Measurements from ENCODE around the gene ATP6V1G3. TPM values are rescaled to one million over a fixed set of nuclear protein-coding genes. Genes with fewer than 3 reads are reported as not detected.

The ATP6V1G3 gene
- polyA plus RNA-seq, 3 donors: not detected

DNA sequence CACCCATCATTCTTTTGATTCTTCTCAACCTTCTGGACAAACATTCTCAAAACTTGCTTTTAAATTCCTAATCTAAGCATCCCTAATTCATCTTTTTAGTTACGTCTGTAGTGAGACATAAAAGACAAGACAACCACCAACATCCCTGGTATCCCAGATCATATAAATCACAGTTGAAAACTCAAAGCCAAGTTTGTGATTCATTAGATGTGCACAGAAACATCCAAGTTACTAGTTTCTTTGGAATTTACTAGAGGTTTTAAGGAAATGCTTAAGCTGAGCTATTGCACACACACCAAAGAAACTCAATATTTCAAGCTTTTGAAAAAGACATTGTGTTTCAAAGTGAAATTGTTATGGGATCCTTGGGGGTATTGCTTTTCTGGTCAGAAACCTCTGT lies 47.6 kb downstream of the ATP6V1G3 start:
- no peaks in the 10 kb centered on the region for H3K79me2 ChIP-seq (ENCODE audit: insufficient read depth, low read length)
- H3K27me3 ChIP-seq (ENCODE audit: control insufficient read depth in 2 of 2, insufficient read depth in 2 of 2, low read length in 2 of 2): no peaks in the 10 kb centered on the region
- H2AFZ ChIP-seq (ENCODE audit: insufficient read depth, low read depth, low read length, poor library complexity, severe bottlenecking): no peak overlapping the region
- H3K27ac ChIP-seq (ENCODE audit: low read depth in 1 of 2, low read length in 2 of 2): no peak overlapping the region
- H3K9me3 ChIP-seq (replicated peaks in 1 of 2; ENCODE audit: control insufficient read depth in 1 of 2, insufficient read depth in 1 of 2, low read length in 2 of 2): no peaks in the 10 kb centered on the region
- peaks cover 14% of the 10 kb centered on the region in 2 donors for H3K4me1 ChIP-seq (ENCODE audit: control insufficient read depth in 1 of 2, insufficient read depth in 2 of 2, low read length in 2 of 2)
- Mint-ChIP-seq H3K27me3 (ENCODE audit: low read depth in 3 of 3) (no peaks in the 10 kb centered on the region), H3K9me3 (peaks cover 0 to 1% (median 0%) of the 10 kb centered on the region in 7 donors), H3K36me3 (peaks cover 0 to 3% of the 10 kb centered on the region in 2 donors), H3K27ac (no peak overlapping the region), H3K4me1 (peaks cover 19% of the 10 kb centered on the region), H3K4me3 (no peak overlapping the region)
- H3K9ac ChIP-seq (ENCODE audit: insufficient read depth, low read length, poor library complexity, severe bottlenecking): no peak overlapping the region
- no peaks in the 10 kb centered on the region for H4K20me1 ChIP-seq (ENCODE audit: insufficient read depth, low read length)
- H3K4me3 ChIP-seq (replicated peaks in 1 of 3; ENCODE audit: low read depth in 2 of 3, low read length in 3 of 3): no peak overlapping the region
- no peak for DNase-seq
- no CpG with 5 or more reads among the region's 1 CpG for WGBS (ENCODE audit: insufficient coverage)
- intact Hi-C loops (cut with micrococcal nuclease): no loop called here
- H3K4me2 ChIP-seq (replicated peaks; ENCODE audit: extremely low read depth, low read length, poor library complexity, severe bottlenecking): no peak overlapping the region
- TF ChIP-seq, protein P1, sequence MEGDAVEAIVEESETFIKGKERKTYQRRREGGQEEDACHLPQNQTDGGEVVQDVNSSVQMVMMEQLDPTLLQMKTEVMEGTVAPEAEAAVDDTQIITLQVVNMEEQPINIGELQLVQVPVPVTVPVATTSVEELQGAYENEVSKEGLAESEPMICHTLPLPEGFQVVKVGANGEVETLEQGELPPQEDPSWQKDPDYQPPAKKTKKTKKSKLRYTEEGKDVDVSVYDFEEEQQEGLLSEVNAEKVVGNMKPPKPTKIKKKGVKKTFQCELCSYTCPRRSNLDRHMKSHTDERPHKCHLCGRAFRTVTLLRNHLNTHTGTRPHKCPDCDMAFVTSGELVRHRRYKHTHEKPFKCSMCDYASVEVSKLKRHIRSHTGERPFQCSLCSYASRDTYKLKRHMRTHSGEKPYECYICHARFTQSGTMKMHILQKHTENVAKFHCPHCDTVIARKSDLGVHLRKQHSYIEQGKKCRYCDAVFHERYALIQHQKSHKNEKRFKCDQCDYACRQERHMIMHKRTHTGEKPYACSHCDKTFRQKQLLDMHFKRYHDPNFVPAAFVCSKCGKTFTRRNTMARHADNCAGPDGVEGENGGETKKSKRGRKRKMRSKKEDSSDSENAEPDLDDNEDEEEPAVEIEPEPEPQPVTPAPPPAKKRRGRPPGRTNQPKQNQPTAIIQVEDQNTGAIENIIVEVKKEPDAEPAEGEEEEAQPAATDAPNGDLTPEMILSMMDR (IDR thresholded peaks at IDR 0.05): no peak
- no peaks in the 10 kb centered on the region for H3K36me3 ChIP-seq (replicated peaks in 1 of 2; ENCODE audit: control insufficient read depth in 1 of 2, insufficient read depth in 2 of 2, low read length in 2 of 2)

DNA sequence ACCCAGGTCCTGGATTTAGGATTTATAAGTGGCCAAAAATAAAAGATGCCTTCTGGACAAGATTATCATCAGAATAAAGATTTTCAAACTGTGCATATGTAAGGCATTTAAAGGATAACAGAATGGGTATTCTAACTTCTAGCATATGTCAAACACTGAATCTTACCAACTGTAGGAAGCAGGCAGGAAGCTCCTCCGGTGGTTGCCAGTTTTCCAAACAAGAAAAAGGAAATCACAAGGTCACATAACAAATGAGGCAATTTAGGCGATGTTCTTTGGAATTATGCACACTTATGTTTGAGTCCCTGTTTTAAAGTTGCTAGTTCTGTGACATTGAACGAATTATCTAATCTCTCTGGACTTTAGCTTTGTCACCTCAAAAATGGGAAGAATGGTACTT lies 48.9 kb downstream of the ATP6V1G3 start:
- peaks cover 0 to 1% (median 0%) of the 10 kb centered on the region in 7 donors for H3K9me3 Mint-ChIP-seq
- H3K4me3 ChIP-seq (replicated peaks in 1 of 3; ENCODE audit: low read depth in 2 of 3, low read length in 3 of 3): no peak overlapping the region

More for the DNA sequence above, 48.9 kb downstream of the ATP6V1G3 start:
- Histone ChIP-seq H3K27ac (ENCODE audit: low read depth in 1 of 2, low read length in 2 of 2) (no peak overlapping the region), H3K4me2 (replicated peaks; ENCODE audit: extremely low read depth, low read length, poor library complexity, severe bottlenecking) (no peak overlapping the region), H3K9me3 (replicated peaks in 1 of 2; ENCODE audit: control insufficient read depth in 1 of 2, insufficient read depth in 1 of 2, low read length in 2 of 2) (no peaks in the 10 kb centered on the region), H3K79me2 (ENCODE audit: insufficient read depth, low read length) (no peaks in the 10 kb centered on the region), H3K4me1 (ENCODE audit: control insufficient read depth in 1 of 2, insufficient read depth in 2 of 2, low read length in 2 of 2) (peaks cover under 1% of the 10 kb centered on the region in 2 donors), H3K36me3 (replicated peaks in 1 of 2; ENCODE audit: control insufficient read depth in 1 of 2, insufficient read depth in 2 of 2, low read length in 2 of 2) (no peaks in the 10 kb centered on the region), H3K27me3 (ENCODE audit: control insufficient read depth in 2 of 2, insufficient read depth in 2 of 2, low read length in 2 of 2) (no peaks in the 10 kb centered on the region), H4K20me1 (ENCODE audit: insufficient read depth, low read length) (no peaks in the 10 kb centered on the region), H3K9ac (ENCODE audit: insufficient read depth, low read length, poor library complexity, severe bottlenecking) (no peak overlapping the region), H2AFZ (ENCODE audit: insufficient read depth, low read depth, low read length, poor library complexity, severe bottlenecking) (no peak overlapping the region)
- Mint-ChIP-seq H3K27me3 (ENCODE audit: low read depth in 3 of 3) (no peaks in the 10 kb centered on the region), H3K27ac (no peak overlapping the region), H3K4me1 (peaks cover 6% of the 10 kb centered on the region), H3K36me3 (peaks cover 0 to 3% of the 10 kb centered on the region in 2 donors), H3K4me3 (no peak overlapping the region)
- WGBS (ENCODE audit: insufficient coverage): no CpG with 5 or more reads among the region's 3 CpGs
- TF ChIP-seq, protein P1 (IDR thresholded peaks at IDR 0.05): no peak
- intact Hi-C loops (cut with micrococcal nuclease): no loop called here
- DNase-seq: no peak

Measured in CD14-positive monocyte (primary cell).